Astrocyte (in vitro differentiated cells and primary cell): Measurements from ENCODE around the gene SHOC2. TPM values are rescaled to one million over a fixed set of nuclear protein-coding genes. Genes with fewer than 3 reads are reported as not detected.

Experiments
- DNase-seq: peaks from one replicate; pipeline ENCODE4 v3.0.0-alpha.2; 2010; ENCODE audit warnings: low read depth
- FAIRE-seq: peaks from 2 replicates; lab custom pipeline; 2011; peaks lifted over from hg19 to GRCh38; lab: Jason Lieb, UNC
- H2AFZ ChIP-seq: 2 replicates; pipeline ENCODE4 v1.6.0; 2012; ENCODE audit warnings: low read depth, low read length, inconsistent platforms
- H3K27ac ChIP-seq: 2 replicates; pipeline ENCODE4 v1.5.1; 2011; ENCODE audit warnings: low read depth, low read length, inconsistent platforms
- H3K27me3 ChIP-seq: 2 replicates; pipeline ENCODE4 v1.6.0; 2011; ENCODE audit warnings: low read length, inconsistent platforms; ENCODE audit not compliant: insufficient read depth
- H3K36me3 ChIP-seq: 2 replicates; pipeline ENCODE4 v1.5.1; 2011; ENCODE audit warnings: low read length, inconsistent platforms; ENCODE audit not compliant: insufficient read depth
- H3K4me1 ChIP-seq: 2 replicates; pipeline ENCODE4 v1.5.1; 2011; ENCODE audit warnings: low read length, inconsistent platforms; ENCODE audit not compliant: insufficient read depth
- H3K4me2 ChIP-seq: 2 replicates; pipeline ENCODE4 v1.6.0; 2012; ENCODE audit warnings: low read length, inconsistent platforms
- H3K4me3 ChIP-seq: 2 replicates; pipeline ENCODE4 v1.5.1; 2011; ENCODE audit warnings: low read depth, mild to moderate bottlenecking, low read length, inconsistent platforms; ENCODE audit not compliant: insufficient read depth
- H3K79me2 ChIP-seq: 2 replicates; pipeline ENCODE4 v1.6.0; 2012; ENCODE audit warnings: mild to moderate bottlenecking, low read length, inconsistent platforms; ENCODE audit not compliant: insufficient read depth
- H3K9ac ChIP-seq: 2 replicates; pipeline ENCODE4 v1.6.0; 2012; ENCODE audit warnings: mild to moderate bottlenecking, low read length, inconsistent platforms
- H3K9me3 ChIP-seq: 2 replicates; pipeline ENCODE4 v1.5.1; 2012; ENCODE audit warnings: low read depth, mild to moderate bottlenecking, low read length, inconsistent platforms; ENCODE audit not compliant: insufficient read depth
- H4K20me1 ChIP-seq: 2 replicates; pipeline ENCODE4 v1.6.0; 2012; ENCODE audit warnings: low read length, inconsistent platforms; ENCODE audit not compliant: insufficient read depth
- H3K27ac Mint-ChIP-seq: one replicate; pipeline ENCODE4 v1.8.0; 2021; ENCODE audit warnings: mild to moderate bottlenecking, mixed read lengths; ENCODE audit not compliant: unreplicated experiment
- H3K27me3 Mint-ChIP-seq: one replicate; pipeline ENCODE4 v1.8.0; 2021; ENCODE audit warnings: low read depth, mixed read lengths; ENCODE audit not compliant: unreplicated experiment
- H3K36me3 Mint-ChIP-seq: one replicate; pipeline ENCODE4 v1.8.0; 2021; ENCODE audit warnings: low read depth, mixed read lengths; ENCODE audit not compliant: unreplicated experiment
- H3K4me1 Mint-ChIP-seq: one replicate; pipeline ENCODE4 v1.8.0; 2021; ENCODE audit warnings: low read depth, mixed read lengths; ENCODE audit not compliant: unreplicated experiment
- H3K4me3 Mint-ChIP-seq: one replicate; pipeline ENCODE4 v1.8.0; 2021; ENCODE audit warnings: mild to moderate bottlenecking, moderate library complexity, mixed read lengths; ENCODE audit not compliant: unreplicated experiment
- H3K9me3 Mint-ChIP-seq: one replicate; pipeline ENCODE4 v1.8.0; 2021; ENCODE audit warnings: mild to moderate bottlenecking, mixed read lengths; ENCODE audit not compliant: unreplicated experiment
- EZH2 ChIP-seq: IDR thresholded peaks from 2 replicates; pipeline ENCODE4 v1.6.1; 2012; ENCODE audit warnings: mild to moderate bottlenecking, low read length, inconsistent platforms; ENCODE audit not compliant: insufficient read depth
- total RNA-seq: library from RNA; stranded (reverse); gene quantifications from 2 replicates; pipeline ENCODE4 v1.2.1, GENCODE V29; 2021
- TF ChIP-seq, protein P1 (sequence below): IDR thresholded peaks from 2 replicates; pipeline ENCODE4 v1.5.1; 2011; ENCODE audit warnings: low read depth, mild to moderate bottlenecking, inconsistent platforms, low read length, moderate library complexity; ENCODE audit not compliant: insufficient read depth

The SHOC2 gene
- total RNA-seq, 1 donor from 2014 or later, result 80.7 TPM

DNA sequence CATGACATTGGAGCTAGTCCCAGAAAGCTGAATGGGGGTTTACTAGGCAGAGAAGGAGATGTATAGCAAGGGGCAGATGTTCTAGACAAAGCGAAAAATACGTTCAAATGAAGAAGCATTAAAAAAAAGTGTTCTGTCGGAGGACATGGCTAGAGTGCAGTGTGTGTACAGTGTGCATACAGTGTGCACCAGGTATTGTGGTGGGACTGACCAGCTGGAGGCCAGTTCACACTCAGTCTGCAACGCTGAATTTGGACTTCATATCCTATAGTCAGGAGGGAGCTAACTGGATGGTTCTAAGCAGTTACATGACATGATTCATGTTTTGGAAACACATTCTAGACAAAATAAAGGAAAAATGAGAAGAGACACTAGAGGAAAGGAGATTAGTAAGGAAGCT is 9.3 kb upstream of the SHOC2 start:
- Mint-ChIP-seq H3K36me3 (no peaks in the 10 kb centered on the region), H3K27me3 (no peaks in the 10 kb centered on the region), H3K27ac (no peak overlapping the region), H3K9me3 (no peaks in the 10 kb centered on the region), H3K4me3 (no peak overlapping the region), H3K4me1 (peaks cover 7% of the 10 kb centered on the region)
- H3K9ac ChIP-seq, result no peak overlapping the region
- no peaks in the 10 kb centered on the region for H3K36me3 ChIP-seq
- no peaks in the 10 kb centered on the region for H3K9me3 ChIP-seq
- no peaks in the 10 kb centered on the region for H3K27me3 ChIP-seq
- no peak overlapping the region for H2AFZ ChIP-seq
- H3K4me3 ChIP-seq, result no peak overlapping the region
- H3K27ac ChIP-seq, result no peak overlapping the region
- DNase-seq (no peak), FAIRE-seq (peak; percentile 32)
- TF ChIP-seq, protein P1, sequence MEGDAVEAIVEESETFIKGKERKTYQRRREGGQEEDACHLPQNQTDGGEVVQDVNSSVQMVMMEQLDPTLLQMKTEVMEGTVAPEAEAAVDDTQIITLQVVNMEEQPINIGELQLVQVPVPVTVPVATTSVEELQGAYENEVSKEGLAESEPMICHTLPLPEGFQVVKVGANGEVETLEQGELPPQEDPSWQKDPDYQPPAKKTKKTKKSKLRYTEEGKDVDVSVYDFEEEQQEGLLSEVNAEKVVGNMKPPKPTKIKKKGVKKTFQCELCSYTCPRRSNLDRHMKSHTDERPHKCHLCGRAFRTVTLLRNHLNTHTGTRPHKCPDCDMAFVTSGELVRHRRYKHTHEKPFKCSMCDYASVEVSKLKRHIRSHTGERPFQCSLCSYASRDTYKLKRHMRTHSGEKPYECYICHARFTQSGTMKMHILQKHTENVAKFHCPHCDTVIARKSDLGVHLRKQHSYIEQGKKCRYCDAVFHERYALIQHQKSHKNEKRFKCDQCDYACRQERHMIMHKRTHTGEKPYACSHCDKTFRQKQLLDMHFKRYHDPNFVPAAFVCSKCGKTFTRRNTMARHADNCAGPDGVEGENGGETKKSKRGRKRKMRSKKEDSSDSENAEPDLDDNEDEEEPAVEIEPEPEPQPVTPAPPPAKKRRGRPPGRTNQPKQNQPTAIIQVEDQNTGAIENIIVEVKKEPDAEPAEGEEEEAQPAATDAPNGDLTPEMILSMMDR, result no peak
- no peak for TF ChIP-seq EZH2
- no peaks in the 10 kb centered on the region for H4K20me1 ChIP-seq
- peaks cover 8% of the 10 kb centered on the region for H3K4me1 ChIP-seq
- H3K79me2 ChIP-seq, result no peaks in the 10 kb centered on the region
- no peak overlapping the region for H3K4me2 ChIP-seq

DNA sequence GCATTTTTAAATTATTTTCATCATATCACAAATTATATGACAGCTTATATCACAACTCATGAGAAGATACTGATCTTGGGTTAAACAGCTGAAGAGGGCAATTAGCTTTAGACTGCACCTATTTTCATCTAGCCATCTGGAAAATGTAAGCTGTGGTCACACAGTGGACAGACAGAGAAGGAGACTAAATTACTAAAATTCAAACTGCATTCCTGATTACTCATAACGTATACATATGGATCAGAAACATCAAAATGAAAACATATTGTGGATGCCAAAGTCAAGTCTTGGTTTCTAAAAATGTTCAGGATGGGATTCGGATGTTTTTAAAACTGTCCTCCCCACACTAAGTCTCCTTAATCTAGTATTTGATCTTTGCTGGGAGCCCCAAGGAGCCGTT is 7.0 kb upstream of the SHOC2 start:
- Mint-ChIP-seq H3K27me3 (no peaks in the 10 kb centered on the region), H3K4me3 (no peak overlapping the region), H3K27ac (peak overlapping the region; percentile 67), H3K9me3 (no peaks in the 10 kb centered on the region), H3K36me3 (no peaks in the 10 kb centered on the region), H3K4me1 (peaks cover 19% of the 10 kb centered on the region)
- TF ChIP-seq, protein P1, result no peak
- no peak for TF ChIP-seq EZH2
- H3K27me3 ChIP-seq, result no peaks in the 10 kb centered on the region
- no peak overlapping the region for H3K9ac ChIP-seq
- peak overlapping the region; percentile 67 for H3K4me2 ChIP-seq
- peaks cover 23% of the 10 kb centered on the region for H3K4me1 ChIP-seq
- H2AFZ ChIP-seq, result no peak overlapping the region
- H3K27ac ChIP-seq, result peak overlapping the region; percentile 45
- no peaks in the 10 kb centered on the region for H3K36me3 ChIP-seq
- no peaks in the 10 kb centered on the region for H3K79me2 ChIP-seq
- peak; percentile 87 for FAIRE-seq
- H3K9me3 ChIP-seq, result no peaks in the 10 kb centered on the region
- DNase-seq, result peak; percentile 70
- no peak overlapping the region for H3K4me3 ChIP-seq
- H4K20me1 ChIP-seq, result no peaks in the 10 kb centered on the region

DNA sequence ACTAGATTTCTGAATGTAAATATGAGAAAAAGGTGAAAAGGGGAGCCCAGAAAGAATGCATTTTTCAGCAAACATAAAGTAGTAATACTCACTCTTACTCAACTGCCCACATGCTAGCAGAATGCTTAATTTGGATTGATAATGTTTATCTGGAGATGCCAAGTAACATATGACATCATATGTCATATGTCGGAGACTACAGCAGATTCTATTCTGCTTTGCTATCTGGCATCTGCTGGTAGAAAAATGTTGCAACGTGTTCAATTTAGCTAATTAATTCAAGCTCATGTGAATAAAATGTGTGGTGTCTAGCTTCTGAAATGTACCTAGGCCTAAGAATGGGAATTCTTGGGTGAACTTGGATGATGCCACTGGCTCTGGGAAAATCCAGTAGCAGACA is 5.0 kb upstream of the SHOC2 start:
- H3K9me3 Mint-ChIP-seq, result no peaks in the 10 kb centered on the region
- Histone ChIP-seq H3K27me3 (no peaks in the 10 kb centered on the region), H2AFZ (no peak overlapping the region), H3K27ac (no peak overlapping the region), H4K20me1 (no peaks in the 10 kb centered on the region), H3K9me3 (no peaks in the 10 kb centered on the region), H3K4me1 (peaks cover 25% of the 10 kb centered on the region), H3K36me3 (no peaks in the 10 kb centered on the region), H3K4me3 (no peak overlapping the region), H3K79me2 (no peaks in the 10 kb centered on the region), H3K4me2 (no peak overlapping the region), H3K9ac (no peak overlapping the region)
- peak overlapping the region; percentile 53 for H3K27ac Mint-ChIP-seq
- DNase-seq (peak; percentile 55), FAIRE-seq (no peak)
- no peak overlapping the region for H3K4me3 Mint-ChIP-seq
- no peaks in the 10 kb centered on the region for H3K27me3 Mint-ChIP-seq
- no peak for TF ChIP-seq EZH2
- TF ChIP-seq, protein P1, result no peak
- peaks cover 23% of the 10 kb centered on the region for H3K4me1 Mint-ChIP-seq
- H3K36me3 Mint-ChIP-seq, result no peaks in the 10 kb centered on the region
